K562 (cell line): ENCODE results near the gene RNF180.

Experiments used
- ATF7 ChIP-seq: fragments of 450-650 bp; IDR thresholded peaks from 2 replicates; pipeline ENCODE4 v1.7.1; 2014; ENCODE audit warnings: mild to moderate bottlenecking, moderate library complexity
- CTCF ChIP-seq, 3 experiments: IDR thresholded peaks in 2 of 3; conservative IDR thresholded peaks in 1 of 3; 2 replicates each; pipeline ENCODE4 v1.5.1; 2011 to 2012; ENCODE audit warnings: low read length in 3 of 3, mild to moderate bottlenecking in 3 of 3, control low read depth in 2 of 3, improper control_type of control experiment in 1 of 3, inconsistent platforms in 1 of 3, low read depth in 1 of 3, mixed read lengths in 1 of 3, moderate library complexity in 1 of 3; ENCODE audit not compliant: insufficient read depth in 2 of 3
- EZH2 ChIP-seq: IDR thresholded peaks from 2 replicates; pipeline ENCODE4 v1.6.1; 2012; ENCODE audit warnings: low read depth, mild to moderate bottlenecking, inconsistent platforms, low read length, borderline replicate concordance
- JUNB ChIP-seq: fragments of 450-650 bp; formaldehyde crosslinking; conservative IDR thresholded peaks from 2 replicates; pipeline ENCODE4 v1.4.0; 2020; ENCODE audit warnings: mild to moderate bottlenecking
- KLF16 ChIP-seq: IDR thresholded peaks from 2 replicates; pipeline ENCODE4 v1.6.1; 2016; ENCODE audit warnings: antibody characterized with exemption
- TAF1 ChIP-seq: IDR thresholded peaks from 2 replicates; pipeline ENCODE4 v1.6.1; 2011; ENCODE audit warnings: mild to moderate bottlenecking, low read length, moderate library complexity; ENCODE audit not compliant: insufficient read depth, control insufficient read depth, severe bottlenecking; ENCODE audit errors: extremely low read depth
- ZNF184 ChIP-seq: sonication (generic); formaldehyde crosslinking; IDR thresholded peaks from 2 replicates; pipeline ENCODE4 v1.5.0; 2020; ENCODE audit warnings: missing genetic modification reagents

GRCh38 chr5:64149268-64149667, 16.4 kb upstream of the RNF180 start:
- TF ChIP-seq EZH2 (no peak), CTCF (IDR thresholded peaks at IDR 0.05 in 2 of 3, conservative IDR thresholded peaks at IDR 0.05 in 1 of 3; ENCODE audit: insufficient read depth in 2 of 3, low read depth in 1 of 3, low read length in 3 of 3) (no peak), JUNB (CRISPR knock-in tag) (no peak), KLF16 (no peak), ZNF184 (CRISPR knock-in tag) (no peak), ATF7 (no peak), TAF1 (no peak)
